LNCaP clone FGC (cell line): ENCODE data around the gene ZP1.

Experiments
- DNase-seq: peaks from one replicate; pipeline ENCODE4 v3.0.0-alpha.2; 2011; ENCODE audit warnings: low read depth
- H3K4me3 ChIP-seq: 2 replicates; pipeline ENCODE4 v1.5.1; 2011; ENCODE audit warnings: mild to moderate bottlenecking, low read depth, low read length, control low read depth
- TF ChIP-seq, protein P1 (sequence below): IDR thresholded peaks from 2 replicates; pipeline ENCODE4 v1.5.1; 2012; ENCODE audit warnings: mild to moderate bottlenecking; ENCODE audit not compliant: control insufficient read depth, insufficient read depth; ENCODE audit errors: extremely low read depth

The ZP1 gene

GRCh38 chr11:60875366-60876167 lies 8.2 kb downstream of the ZP1 start:
- no peak for DNase-seq
- H3K4me3 ChIP-seq: no peak overlapping the region
- TF ChIP-seq, protein P1, sequence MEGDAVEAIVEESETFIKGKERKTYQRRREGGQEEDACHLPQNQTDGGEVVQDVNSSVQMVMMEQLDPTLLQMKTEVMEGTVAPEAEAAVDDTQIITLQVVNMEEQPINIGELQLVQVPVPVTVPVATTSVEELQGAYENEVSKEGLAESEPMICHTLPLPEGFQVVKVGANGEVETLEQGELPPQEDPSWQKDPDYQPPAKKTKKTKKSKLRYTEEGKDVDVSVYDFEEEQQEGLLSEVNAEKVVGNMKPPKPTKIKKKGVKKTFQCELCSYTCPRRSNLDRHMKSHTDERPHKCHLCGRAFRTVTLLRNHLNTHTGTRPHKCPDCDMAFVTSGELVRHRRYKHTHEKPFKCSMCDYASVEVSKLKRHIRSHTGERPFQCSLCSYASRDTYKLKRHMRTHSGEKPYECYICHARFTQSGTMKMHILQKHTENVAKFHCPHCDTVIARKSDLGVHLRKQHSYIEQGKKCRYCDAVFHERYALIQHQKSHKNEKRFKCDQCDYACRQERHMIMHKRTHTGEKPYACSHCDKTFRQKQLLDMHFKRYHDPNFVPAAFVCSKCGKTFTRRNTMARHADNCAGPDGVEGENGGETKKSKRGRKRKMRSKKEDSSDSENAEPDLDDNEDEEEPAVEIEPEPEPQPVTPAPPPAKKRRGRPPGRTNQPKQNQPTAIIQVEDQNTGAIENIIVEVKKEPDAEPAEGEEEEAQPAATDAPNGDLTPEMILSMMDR: no peak

GRCh38 chr11:60876168-60876485 lies 8.8 kb downstream of the ZP1 start:
- no peak for DNase-seq
- TF ChIP-seq, protein P1: no peak
- no peak overlapping the region for H3K4me3 ChIP-seq

GRCh38 chr11:60878245-60879101 lies 11.1 kb downstream of the ZP1 start:
- TF ChIP-seq, protein P1: no peak
- no peak overlapping the region for H3K4me3 ChIP-seq
- DNase-seq: no peak

- TF ChIP-seq, protein P1: no peak
- no peak overlapping the region for H3K4me3 ChIP-seq
- no peak for DNase-seq
Measured at GRCh38 chr11:60879104-60879503, 11.8 kb downstream of the ZP1 start.

GRCh38 chr11:60879971-60880588 lies 12.7 kb downstream of the ZP1 start:
- no peak overlapping the region for H3K4me3 ChIP-seq
- TF ChIP-seq, protein P1: no peak
- DNase-seq: no peak

- H3K4me3 ChIP-seq: no peak overlapping the region
- TF ChIP-seq, protein P1: no peak
- DNase-seq: peak; percentile 79
Measured at GRCh38 chr11:60880643-60881282, 13.4 kb downstream of the ZP1 start.
